Ishikawa (cell line): Measurements from ENCODE around the gene ATP1A3.

Source experiments
- MAX ChIP-seq: IDR thresholded peaks from 2 replicates; pipeline ENCODE4 v1.6.1; 2012
- RAD21 ChIP-seq: IDR thresholded peaks from 2 replicates; pipeline ENCODE4 v1.6.1; 2012; ENCODE audit warnings: low read depth
- REST ChIP-seq: IDR thresholded peaks from 2 replicates; pipeline ENCODE4 v1.6.1; 2012; ENCODE audit warnings: low read depth, mild to moderate bottlenecking
- TAF1 ChIP-seq: IDR thresholded peaks from 2 replicates; pipeline ENCODE4 v1.6.1; 2012; ENCODE audit warnings: low read depth, mild to moderate bottlenecking
- YY1 ChIP-seq: IDR thresholded peaks from 2 replicates; pipeline ENCODE4 v1.6.1; 2012; ENCODE audit warnings: low read depth

GRCh38 chr19:41991025-41991424, 3.0 kb downstream of the ATP1A3 start:
- TF ChIP-seq YY1 (no peak), MAX (no peak), TAF1 (no peak), RAD21 (no peak), REST (no peak)
